HG03108 (cell line): Measurements from ENCODE around the gene MYADML2.

Experiments used
- ATAC-seq: cut with Tn5 transposase; IDR thresholded peaks from one replicate; pipeline ENCODE4 v1.9.1; 2021; ENCODE audit warnings: moderate library complexity; ENCODE audit not compliant: unreplicated experiment

The MYADML2 gene

DNA sequence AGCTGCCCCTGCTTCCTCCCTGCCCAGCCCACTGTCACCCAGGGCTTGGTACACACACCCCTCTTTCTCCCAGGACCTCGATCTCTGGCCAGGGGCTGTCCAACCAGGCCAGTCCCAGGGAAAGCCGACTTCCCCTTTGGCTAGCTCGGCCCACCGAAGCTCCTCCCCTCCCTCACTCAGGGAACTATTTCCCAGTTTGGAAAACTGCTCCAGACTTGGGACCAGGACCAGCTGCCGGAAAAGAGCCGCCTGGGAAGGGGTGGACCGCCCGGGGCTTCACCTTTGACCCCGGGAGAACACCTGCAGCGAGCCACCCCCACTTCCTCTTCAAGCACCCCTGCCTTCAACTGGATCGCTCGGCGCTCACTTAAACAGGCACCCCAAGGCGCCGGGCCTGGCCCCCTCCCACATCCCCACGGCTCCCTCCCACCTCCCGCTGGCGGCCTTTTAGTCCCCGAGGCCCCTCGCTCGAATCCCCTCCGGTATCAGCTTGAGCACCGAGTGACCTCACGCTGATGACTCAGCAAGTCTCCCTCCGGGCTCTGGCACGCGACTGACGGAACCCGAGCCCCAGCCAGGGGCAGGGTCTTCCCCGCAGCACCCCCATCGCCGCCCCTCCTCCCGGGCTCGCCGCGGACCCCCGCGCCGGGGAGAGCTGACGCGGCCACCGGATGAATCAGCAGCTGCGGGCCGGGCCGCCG lies 20.4 kb downstream of the MYADML2 start:
- peak; percentile 8 for ATAC-seq

DNA sequence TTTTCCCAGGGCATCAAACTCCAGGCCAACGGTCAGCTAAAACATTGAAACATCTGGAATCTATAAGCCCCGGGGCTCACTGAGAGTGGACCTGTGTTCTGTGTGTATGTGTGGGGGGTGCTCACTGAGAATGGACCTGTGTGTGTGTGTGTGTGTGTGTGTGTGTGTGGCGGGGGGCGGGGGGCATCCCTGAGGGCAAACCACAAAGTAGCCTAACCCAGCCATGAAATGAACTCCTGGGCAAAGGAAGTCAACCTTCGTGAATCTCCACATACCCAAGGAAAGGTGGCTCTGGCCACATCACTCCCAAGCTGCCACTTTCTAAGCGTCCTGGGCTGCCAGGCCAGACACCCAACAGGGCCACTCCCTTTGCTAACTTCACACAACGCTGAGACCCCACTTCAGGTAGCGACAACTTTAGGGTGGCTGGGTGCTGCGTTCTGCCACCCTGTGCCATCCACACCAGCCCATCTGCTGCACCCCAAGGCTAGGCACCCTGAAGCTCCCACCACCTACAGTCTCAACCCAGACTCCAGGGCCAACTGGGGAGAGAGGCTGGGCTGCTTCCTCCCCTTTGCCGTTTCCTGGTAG lies 21.1 kb downstream of the MYADML2 start:
- ATAC-seq: no peak

DNA sequence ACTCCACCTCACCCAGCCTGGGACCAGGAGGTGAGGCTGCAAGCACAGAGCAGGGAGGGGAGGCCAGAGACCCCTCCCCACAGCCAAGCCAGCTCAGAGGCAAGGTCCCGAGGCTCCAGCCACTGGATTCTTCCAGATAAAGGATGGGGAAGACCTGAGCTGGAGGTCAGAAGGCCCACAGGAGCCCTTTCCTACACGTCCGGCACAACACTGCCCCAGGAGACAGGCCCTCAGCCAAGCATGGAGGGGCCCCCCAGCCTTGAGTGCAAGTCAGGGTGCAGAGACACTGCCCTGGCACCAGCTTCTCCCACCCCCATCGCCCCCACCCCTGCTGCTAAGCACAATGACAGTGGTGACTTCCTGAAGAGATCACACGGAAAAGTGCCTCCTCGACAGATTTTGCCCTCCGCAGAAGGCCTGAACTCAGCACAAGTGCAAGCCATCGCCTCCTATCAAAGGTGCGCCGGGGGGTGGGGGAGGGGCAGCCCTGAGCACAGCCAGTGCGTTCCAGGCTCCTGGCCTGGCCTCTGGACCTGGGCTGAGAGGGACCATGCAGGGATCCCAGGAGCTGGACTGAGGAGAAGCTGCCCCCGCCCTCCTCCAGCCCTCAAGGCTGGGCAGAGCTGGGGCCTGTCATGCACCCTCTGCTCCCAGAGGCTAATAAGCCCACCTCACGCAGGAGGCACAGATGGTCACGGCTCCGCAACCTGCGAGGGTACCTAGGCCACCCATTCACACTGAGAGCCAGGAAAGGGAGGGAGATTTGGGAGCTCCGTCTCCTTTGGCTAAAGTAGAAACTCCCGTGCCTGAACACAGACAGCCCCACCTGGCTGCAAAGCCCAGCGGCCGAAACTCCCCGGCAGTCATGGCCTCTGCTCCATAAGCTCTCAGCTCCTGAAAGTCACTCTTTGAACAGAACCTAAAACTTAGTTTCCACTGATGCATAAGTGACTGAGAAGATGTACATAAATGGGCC lies 22.2 kb downstream of the MYADML2 start:
- no peak for ATAC-seq

DNA sequence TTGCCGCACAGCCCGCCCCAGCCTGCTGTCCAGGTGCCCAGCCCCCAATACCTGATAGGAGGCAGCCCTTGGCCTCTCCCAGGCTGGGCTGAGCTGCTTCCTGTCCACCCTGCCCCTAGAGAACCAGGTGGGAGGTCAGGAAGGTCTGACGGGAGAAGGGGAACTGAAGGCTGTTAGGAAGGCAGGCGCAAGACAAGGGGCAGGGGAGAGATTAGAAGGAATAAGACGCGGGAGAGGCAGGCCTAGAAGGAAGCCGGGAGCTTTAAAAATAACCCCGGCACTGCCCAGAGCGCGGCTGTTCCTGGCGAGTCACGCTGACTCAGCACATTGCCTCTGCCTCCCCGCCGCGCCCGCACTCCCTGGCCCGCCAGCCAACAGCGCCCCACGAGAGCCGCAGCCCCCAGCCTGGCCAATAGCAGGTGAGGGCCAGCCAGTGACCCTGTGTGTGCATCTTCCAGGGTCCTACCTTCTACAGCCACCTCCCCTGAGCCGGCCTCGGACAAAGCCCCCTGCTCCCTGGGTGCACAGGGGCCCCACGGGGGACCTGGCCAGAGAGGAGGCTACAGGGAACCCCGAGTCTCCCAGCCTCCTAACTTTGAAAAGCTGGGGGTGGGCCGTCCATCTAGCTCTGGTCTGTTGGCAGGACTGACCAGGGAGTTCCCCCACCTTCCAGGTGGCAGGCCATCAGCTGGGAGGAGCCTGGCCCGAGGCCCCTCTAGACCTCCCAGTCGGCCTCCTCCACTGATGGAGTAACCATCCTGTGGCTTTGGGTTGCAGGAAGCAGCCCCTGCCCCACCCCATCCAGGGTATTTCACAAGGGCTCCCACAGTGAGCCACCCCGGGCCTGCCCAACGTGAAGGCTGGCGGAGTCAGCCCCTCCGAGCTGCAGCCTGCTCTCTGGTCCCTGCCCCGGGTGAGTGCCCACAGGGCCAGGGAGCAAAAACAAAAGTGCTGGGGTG lies 23.5 kb downstream of the MYADML2 start:
- ATAC-seq: no peak

DNA sequence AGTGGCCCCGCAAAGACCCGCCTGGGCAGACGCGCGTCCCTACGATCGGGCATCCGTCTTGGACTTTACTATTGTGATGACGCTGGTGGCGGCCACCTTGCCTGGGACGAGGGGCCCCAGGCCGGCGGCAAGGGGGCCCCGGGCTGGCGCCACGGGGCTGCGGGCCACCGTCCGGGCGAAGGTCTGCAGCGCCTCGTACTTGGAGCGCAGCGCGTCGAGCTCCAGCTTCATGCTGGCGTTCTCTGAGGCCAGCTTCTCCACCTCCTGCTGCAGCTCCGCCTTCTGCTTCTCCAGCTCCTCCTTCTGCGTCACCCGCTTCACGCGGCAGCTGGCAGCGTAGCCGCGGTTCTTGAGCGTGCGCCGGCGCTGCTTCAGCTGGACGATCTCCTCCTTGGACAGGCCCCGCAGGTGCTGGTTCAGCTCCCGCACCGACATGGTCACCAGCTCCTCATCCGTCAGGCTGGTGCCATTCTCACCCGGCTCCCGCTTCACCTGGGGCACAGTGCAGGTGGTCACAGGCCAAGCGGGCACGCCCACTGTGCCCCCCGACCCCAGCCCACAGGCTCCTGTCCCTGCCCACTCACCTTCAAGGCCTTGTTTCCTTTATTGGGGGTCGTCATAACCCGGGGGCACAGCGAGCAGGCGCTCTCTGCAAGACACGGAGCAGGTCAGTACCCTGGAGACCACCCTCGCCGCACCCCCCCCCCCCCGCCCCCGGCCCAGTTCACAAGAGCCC lies 24.3 kb downstream of the MYADML2 start:
- ATAC-seq: no peak

DNA sequence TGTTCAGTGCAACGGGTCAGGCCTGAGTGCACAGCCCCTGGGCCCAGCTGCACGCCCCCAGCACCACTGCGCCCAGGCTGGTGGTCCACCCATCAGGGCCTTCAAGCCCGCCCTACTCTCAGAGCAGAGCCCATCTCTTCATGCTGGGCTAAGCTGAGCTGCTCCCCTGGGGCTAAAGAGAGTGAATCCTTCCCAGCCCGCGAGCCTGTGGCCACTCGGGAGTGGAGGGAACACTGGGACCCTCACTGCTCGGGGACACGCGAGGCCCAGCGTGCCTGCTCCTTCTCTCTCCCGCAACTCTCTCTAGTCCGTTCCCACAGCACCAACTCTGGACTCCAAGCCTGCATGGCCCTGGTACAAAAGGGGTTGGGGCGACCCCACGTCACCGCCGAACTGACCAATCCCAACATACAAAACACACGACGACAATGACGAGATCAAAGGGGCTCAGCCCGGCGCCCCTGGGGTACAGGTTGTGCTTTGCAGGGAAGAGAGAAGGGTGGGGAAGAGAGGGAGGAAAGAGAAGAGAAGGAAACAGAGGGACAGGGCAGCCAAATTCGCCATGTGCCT lies 25.0 kb downstream of the MYADML2 start:
- no peak for ATAC-seq

- no peak for ATAC-seq
These were observed 25.5 kb downstream of the MYADML2 start for GRCh38 chr17:81921537-81921862.

- no peak for ATAC-seq
These were observed 26.2 kb downstream of the MYADML2 start for GRCh38 chr17:81920612-81921536.

DNA sequence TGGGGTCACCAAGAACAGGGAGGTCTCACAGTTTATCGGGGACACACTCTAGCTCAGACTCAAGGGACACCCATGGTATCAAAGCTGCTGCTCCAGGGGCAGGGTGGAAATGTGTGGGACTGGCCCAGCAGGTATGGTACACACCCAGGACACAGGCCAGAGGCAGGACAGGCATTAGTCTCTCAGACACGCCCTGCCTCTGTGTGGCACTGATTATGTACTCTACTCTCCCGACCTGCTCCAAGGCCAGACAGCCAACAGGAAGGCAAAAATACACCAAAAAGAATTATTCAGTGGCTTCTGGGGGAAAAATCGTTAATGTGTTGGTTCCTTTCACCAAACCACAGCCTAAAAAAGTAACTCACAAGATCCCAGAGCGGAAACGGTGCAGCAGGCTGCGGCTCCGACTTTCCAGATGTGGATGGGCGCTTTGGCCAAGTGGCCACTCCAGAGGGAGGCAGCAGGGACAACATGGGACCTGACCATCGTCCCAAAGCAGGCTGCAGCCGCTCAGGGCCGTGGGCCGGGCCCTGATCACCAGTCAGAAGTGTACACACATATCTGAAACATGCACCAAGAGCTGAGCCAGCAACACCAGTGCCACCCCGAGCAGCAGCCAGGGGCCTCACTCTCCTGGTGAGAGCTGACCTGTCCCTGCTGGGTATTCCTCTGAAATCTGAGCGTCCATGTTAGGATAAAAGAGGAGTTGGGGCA lies 28.0 kb downstream of the MYADML2 start:
- no peak for ATAC-seq

DNA sequence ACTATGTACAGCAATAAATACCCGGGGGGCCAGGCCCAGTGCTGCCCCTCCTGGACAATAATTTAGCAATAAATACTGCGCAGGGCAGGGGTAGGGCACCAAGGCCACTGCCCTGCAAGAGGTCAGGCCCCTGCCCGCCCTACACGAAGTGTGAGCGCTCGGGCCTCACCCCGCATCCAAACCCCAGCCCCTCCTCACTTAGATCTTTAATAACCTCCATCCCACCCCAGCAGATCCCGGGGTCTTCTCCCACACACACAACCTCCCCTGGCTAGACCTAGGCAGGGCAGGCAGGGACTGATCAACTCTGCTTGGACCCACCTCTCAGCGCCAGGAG lies 28.7 kb downstream of the MYADML2 start:
- ATAC-seq: peak; percentile 10

GRCh38 chr17:81917565-81918332 lies 29.3 kb downstream of the MYADML2 start, which contains the start of gene SIRT7:
Gene SIRT7 (minus strand): TSS chr17:81918176. CDS start chr17:81918131, 45 bp downstream.
- ATAC-seq: peak; percentile 62

GRCh38 chr17:81916234-81917001 lies 30.6 kb downstream of the MYADML2 start:
- no peak for ATAC-seq

DNA sequence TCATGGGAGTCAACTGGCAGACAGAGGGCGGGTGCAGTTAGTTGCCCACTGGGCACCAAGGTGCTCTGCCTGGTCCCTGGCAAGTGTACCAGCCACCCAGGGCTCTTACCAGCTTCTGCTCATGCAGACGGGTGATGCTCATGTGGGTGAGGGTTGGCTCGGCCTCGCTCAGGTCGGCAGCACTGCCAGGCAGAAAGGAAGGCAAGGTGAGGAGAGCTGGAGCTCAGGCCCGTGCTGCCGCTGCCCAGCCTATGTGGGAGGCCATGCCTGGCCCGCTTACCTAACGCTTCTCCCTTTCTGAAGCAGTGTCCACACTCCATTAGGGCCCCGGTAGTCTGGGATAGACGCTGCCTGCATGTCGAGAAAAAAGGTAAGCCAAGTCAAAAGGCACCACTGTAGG lies 31.7 kb downstream of the MYADML2 start:
- ATAC-seq: no peak

GRCh38 chr17:81914103-81914850 lies 32.8 kb downstream of the MYADML2 start:
- no peak for ATAC-seq

DNA sequence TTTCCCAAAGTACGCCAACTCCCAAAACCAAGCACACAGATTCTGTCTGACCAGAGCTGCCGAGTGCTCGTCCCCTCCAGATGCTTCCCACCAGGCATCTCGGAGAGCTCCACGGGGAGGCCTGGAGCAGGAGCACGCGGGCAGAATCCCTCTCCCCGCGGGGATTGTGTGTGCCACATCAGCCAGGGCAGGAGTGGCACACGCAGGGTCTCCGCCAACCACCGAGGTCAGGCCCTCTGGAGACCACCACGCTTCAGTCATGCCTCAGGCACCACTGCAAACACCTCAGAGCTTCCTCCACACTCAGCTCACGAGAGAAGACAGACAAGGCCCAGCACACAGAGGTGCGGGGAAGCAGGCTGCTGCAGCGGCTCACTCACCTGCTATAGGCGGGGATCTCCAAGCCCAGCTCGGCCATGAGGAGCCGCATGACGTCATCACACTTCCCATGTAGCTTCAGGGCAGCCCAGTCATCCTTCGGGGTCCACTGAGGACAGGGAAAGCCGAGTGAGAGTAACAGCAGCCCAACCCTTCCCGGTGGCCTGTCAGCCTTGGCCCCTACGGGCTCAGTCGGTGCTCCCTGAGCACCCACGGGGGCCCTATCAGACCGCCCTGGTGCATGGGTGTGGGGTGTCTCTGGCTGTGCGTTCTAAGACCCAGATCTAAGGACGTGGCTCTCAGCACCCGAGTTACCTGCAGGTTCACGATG lies 33.5 kb downstream of the MYADML2 start:
- ATAC-seq: no peak
